ENCODE measurements around the gene TRIM47. TPM values are rescaled to one million over a fixed set of nuclear protein-coding genes. Genes with fewer than 3 reads are reported as not detected.
A peak's percentile ranks its signal among the peaks of the same experiment; 100 is the strongest.

The TRIM47 gene
- polyA plus RNA-seq, 2 donors: 20.4 to 21.7 TPM

- 87 to 91% methylated on average over 11 of the region's 11 CpGs for WGBS, 2 donors
- H3K9me3 ChIP-seq (ENCODE audit: control insufficient read depth in 2 of 2, insufficient read depth in 1 of 2, low read depth in 1 of 2, low read length in 1 of 2): no peaks in the 10 kb centered on the region
- H3K36me3 ChIP-seq (ENCODE audit: control insufficient read depth in 2 of 2, insufficient read depth in 2 of 2, low read length in 1 of 2): peaks cover 0 to 44% of the 10 kb centered on the region in 2 donors
- no peak overlapping the region for H3K27ac ChIP-seq (ENCODE audit: low read depth in 2 of 2, low read length in 1 of 2)
- H3K4me3 ChIP-seq (ENCODE audit: low read depth in 1 of 2, low read length in 2 of 2): no peak overlapping the region
- peaks cover 0 to 9% of the 10 kb centered on the region in 2 donors for H3K4me1 ChIP-seq (ENCODE audit: control insufficient read depth in 2 of 2, insufficient read depth in 2 of 2, low read length in 1 of 2)
- no peaks in the 10 kb centered on the region for H3K27me3 ChIP-seq (ENCODE audit: control insufficient read depth in 1 of 2, insufficient read depth in 2 of 2, low read length in 2 of 2)
Measured at GRCh38 chr17:75920045-75920560, 41.7 kb upstream of the TRIM47 start.

DNA sequence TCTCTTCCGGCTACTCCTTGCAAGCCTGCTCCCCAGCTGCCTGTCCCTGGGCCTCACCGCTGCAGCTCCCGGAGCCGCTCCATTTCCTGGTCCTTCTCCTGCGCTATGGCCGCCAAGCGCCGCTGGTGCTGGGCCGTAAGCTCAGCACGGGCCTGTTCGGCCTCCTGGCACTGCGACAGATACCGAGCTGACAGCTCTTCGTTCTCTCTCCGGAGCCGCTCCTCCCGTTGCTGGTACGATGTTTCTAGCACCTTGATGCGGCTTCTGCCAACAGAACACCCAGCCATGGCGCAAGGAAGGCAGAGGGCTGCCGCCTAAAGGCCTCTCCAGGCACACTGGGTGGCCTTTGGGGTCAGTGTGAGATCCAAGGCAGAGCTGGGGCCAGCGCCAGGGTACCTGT, 41.2 kb upstream of the TRIM47 start:
- Histone ChIP-seq H3K27ac (ENCODE audit: low read depth in 2 of 2, low read length in 1 of 2) (no peak overlapping the region), H3K4me1 (ENCODE audit: control insufficient read depth in 2 of 2, insufficient read depth in 2 of 2, low read length in 1 of 2) (peaks cover 0 to 9% of the 10 kb centered on the region in 2 donors), H3K36me3 (ENCODE audit: control insufficient read depth in 2 of 2, insufficient read depth in 2 of 2, low read length in 1 of 2) (peaks cover 0 to 41% of the 10 kb centered on the region in 2 donors), H3K27me3 (ENCODE audit: control insufficient read depth in 1 of 2, insufficient read depth in 2 of 2, low read length in 2 of 2) (no peaks in the 10 kb centered on the region), H3K4me3 (ENCODE audit: low read depth in 1 of 2, low read length in 2 of 2) (no peak overlapping the region), H3K9me3 (ENCODE audit: control insufficient read depth in 2 of 2, insufficient read depth in 1 of 2, low read depth in 1 of 2, low read length in 1 of 2) (no peaks in the 10 kb centered on the region)
- 93 to 95% methylated on average over 22 of the region's 22 CpGs for WGBS, 2 donors

GRCh38 chr17:75917917-75918445, 39.6 kb upstream of the TRIM47 start:
- WGBS, 2 donors: 94 to 96% methylated on average over 31 of the region's 31 CpGs
- Histone ChIP-seq H3K27ac (ENCODE audit: low read depth in 2 of 2, low read length in 1 of 2) (no peak overlapping the region), H3K9me3 (ENCODE audit: control insufficient read depth in 2 of 2, insufficient read depth in 1 of 2, low read depth in 1 of 2, low read length in 1 of 2) (no peaks in the 10 kb centered on the region), H3K4me1 (ENCODE audit: control insufficient read depth in 2 of 2, insufficient read depth in 2 of 2, low read length in 1 of 2) (peaks cover 0 to 4% of the 10 kb centered on the region in 2 donors), H3K27me3 (ENCODE audit: control insufficient read depth in 1 of 2, insufficient read depth in 2 of 2, low read length in 2 of 2) (no peaks in the 10 kb centered on the region), H3K36me3 (ENCODE audit: control insufficient read depth in 2 of 2, insufficient read depth in 2 of 2, low read length in 1 of 2) (peaks cover 0 to 35% of the 10 kb centered on the region in 2 donors), H3K4me3 (ENCODE audit: low read depth in 1 of 2, low read length in 2 of 2) (no peak overlapping the region)

DNA sequence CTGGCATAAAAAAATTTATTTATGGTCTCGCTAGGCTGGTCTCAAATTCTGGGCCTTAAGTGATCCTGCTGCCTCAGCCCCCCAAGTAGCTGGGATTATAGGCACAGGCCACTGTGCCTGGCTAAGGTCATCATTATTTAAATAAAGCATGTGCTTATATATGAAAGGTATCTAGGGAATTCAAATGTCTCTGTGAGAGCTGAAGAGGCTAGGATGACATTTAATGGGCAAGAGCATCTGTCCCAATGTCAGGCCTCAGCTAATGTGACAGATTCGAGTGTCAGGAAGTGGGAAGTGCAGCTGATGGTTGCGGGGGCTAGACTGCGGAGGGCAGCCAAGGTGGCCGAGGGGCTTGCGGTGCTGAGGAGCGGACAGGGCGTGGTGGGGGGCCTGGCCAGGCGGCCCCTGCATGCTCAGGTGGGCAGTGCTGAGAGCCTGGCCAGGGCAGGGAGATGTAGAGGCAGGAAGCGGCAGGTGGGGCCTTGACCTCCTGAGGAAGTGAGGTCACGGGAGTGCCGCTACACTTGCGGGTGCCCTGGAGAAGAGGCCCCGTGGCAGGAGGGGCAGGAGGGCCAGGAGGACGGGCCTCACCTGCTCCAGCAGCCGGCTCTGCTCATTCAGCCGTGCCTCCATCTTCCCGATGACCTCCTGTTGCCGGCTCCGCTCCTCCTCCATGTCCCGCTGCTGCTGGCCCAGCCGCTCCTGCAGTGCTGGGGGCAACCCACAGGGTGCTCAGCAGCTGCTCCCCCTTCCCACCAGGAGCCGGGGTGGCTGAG, 38.9 kb upstream of the TRIM47 start:
- 90 to 94% methylated on average over 16 to 22 of the region's 23 CpGs for WGBS, 2 donors
- no peaks in the 10 kb centered on the region for H3K27me3 ChIP-seq (ENCODE audit: control insufficient read depth in 1 of 2, insufficient read depth in 2 of 2, low read length in 2 of 2)

DNA sequence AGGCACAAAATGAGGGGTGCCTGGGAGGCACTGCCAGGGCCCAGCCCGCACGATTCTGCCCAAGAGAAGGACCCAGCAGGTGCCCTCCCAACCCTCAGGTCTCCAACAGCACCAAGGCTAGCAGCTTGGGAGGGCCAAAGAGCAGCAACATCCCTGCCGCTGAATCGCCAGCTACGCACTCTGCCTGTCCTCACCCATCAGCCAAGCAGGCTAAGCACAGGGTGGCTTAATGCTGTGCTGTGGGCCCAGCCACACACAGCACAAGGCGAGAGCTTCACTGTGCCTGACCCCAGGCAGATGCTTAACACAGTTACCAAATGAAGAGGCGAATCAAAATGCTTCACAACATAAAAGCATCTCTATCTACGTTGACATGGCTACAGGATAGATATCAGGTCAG, 36.9 kb upstream of the TRIM47 start:
- Histone ChIP-seq H3K36me3 (ENCODE audit: control insufficient read depth in 2 of 2, insufficient read depth in 2 of 2, low read length in 1 of 2) (peaks cover 0 to 29% of the 10 kb centered on the region in 2 donors), H3K4me1 (ENCODE audit: control insufficient read depth in 2 of 2, insufficient read depth in 2 of 2, low read length in 1 of 2) (peaks cover 0 to 7% of the 10 kb centered on the region in 2 donors), H3K9me3 (ENCODE audit: control insufficient read depth in 2 of 2, insufficient read depth in 1 of 2, low read depth in 1 of 2, low read length in 1 of 2) (no peaks in the 10 kb centered on the region), H3K4me3 (ENCODE audit: low read depth in 1 of 2, low read length in 2 of 2) (no peak overlapping the region), H3K27me3 (ENCODE audit: control insufficient read depth in 1 of 2, insufficient read depth in 2 of 2, low read length in 2 of 2) (no peaks in the 10 kb centered on the region), H3K27ac (ENCODE audit: low read depth in 2 of 2, low read length in 1 of 2) (peak overlapping the region in 1 of 2 donors; percentile 8)
- 87 to 89% methylated on average over 8 of the region's 8 CpGs for WGBS, 2 donors

More for the DNA sequence above, 38.9 kb upstream of the TRIM47 start:
- no peaks in the 10 kb centered on the region for H3K9me3 ChIP-seq (ENCODE audit: control insufficient read depth in 2 of 2, insufficient read depth in 1 of 2, low read depth in 1 of 2, low read length in 1 of 2)
- H3K27ac ChIP-seq (ENCODE audit: low read depth in 2 of 2, low read length in 1 of 2): no peak overlapping the region
- no peak overlapping the region for H3K4me3 ChIP-seq (ENCODE audit: low read depth in 1 of 2, low read length in 2 of 2)
- H3K4me1 ChIP-seq (ENCODE audit: control insufficient read depth in 2 of 2, insufficient read depth in 2 of 2, low read length in 1 of 2): peaks cover 0 to 2% of the 10 kb centered on the region in 2 donors
- peaks cover 0 to 29% of the 10 kb centered on the region in 2 donors for H3K36me3 ChIP-seq (ENCODE audit: control insufficient read depth in 2 of 2, insufficient read depth in 2 of 2, low read length in 1 of 2)

DNA sequence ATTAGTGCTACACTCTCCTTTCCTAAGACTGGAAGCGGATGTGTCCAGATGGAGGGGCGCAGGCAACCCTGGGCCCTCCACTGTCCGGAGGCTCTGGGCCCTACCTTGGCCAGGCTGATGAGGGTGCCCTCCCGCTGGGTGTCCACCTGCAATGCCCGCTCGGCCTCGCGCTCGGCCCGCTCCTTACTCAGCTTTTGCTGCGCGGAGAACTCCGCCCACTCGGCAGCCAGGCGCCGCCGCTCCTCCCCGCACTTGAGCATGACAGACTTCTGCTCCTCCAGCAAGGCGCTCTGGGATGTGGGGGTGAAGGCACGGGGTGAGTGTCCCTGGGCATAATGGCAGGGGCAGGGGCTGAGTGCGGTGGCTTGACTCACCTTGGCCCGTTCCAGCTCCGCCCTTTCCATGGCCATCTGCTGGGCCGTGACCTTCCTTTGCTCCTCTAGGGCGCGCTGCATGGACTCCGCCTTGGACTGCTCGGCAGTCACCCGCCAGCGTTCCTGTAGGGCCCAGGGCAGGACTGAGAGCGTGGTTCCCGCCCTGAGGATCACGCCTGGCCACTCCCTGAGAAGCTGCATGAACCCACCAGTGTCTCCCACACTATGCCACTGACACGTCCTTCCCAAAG, 36.4 kb upstream of the TRIM47 start:
- no peaks in the 10 kb centered on the region for H3K27me3 ChIP-seq (ENCODE audit: control insufficient read depth in 1 of 2, insufficient read depth in 2 of 2, low read length in 2 of 2)
- peaks cover 0 to 24% of the 10 kb centered on the region in 2 donors for H3K36me3 ChIP-seq (ENCODE audit: control insufficient read depth in 2 of 2, insufficient read depth in 2 of 2, low read length in 1 of 2)
- H3K4me3 ChIP-seq (ENCODE audit: low read depth in 1 of 2, low read length in 2 of 2): no peak overlapping the region
- peaks cover 0 to 12% of the 10 kb centered on the region in 2 donors for H3K4me1 ChIP-seq (ENCODE audit: control insufficient read depth in 2 of 2, insufficient read depth in 2 of 2, low read length in 1 of 2)
- no peaks in the 10 kb centered on the region for H3K9me3 ChIP-seq (ENCODE audit: control insufficient read depth in 2 of 2, insufficient read depth in 1 of 2, low read depth in 1 of 2, low read length in 1 of 2)
- H3K27ac ChIP-seq (ENCODE audit: low read depth in 2 of 2, low read length in 1 of 2): peak overlapping the region in 1 of 2 donors; percentile 8
- WGBS, 2 donors: 88 to 91% methylated on average over 34 of the region's 34 CpGs

- H3K4me3 ChIP-seq (ENCODE audit: low read depth in 1 of 2, low read length in 2 of 2): no peak overlapping the region
- peak overlapping the region in 1 of 2 donors; percentile 39 for H3K27ac ChIP-seq (ENCODE audit: low read depth in 2 of 2, low read length in 1 of 2)
- H3K36me3 ChIP-seq (ENCODE audit: control insufficient read depth in 2 of 2, insufficient read depth in 2 of 2, low read length in 1 of 2): peaks cover 0 to 18% of the 10 kb centered on the region in 2 donors
- H3K9me3 ChIP-seq (ENCODE audit: control insufficient read depth in 2 of 2, insufficient read depth in 1 of 2, low read depth in 1 of 2, low read length in 1 of 2): no peaks in the 10 kb centered on the region
- 92% methylated on average over 32 of the region's 32 CpGs for WGBS, 2 donors
- no peaks in the 10 kb centered on the region for H3K27me3 ChIP-seq (ENCODE audit: control insufficient read depth in 1 of 2, insufficient read depth in 2 of 2, low read length in 2 of 2)
- peaks cover 0 to 16% of the 10 kb centered on the region in 2 donors for H3K4me1 ChIP-seq (ENCODE audit: control insufficient read depth in 2 of 2, insufficient read depth in 2 of 2, low read length in 1 of 2)
Measured at GRCh38 chr17:75913537-75914210, 35.3 kb upstream of the TRIM47 start.

DNA sequence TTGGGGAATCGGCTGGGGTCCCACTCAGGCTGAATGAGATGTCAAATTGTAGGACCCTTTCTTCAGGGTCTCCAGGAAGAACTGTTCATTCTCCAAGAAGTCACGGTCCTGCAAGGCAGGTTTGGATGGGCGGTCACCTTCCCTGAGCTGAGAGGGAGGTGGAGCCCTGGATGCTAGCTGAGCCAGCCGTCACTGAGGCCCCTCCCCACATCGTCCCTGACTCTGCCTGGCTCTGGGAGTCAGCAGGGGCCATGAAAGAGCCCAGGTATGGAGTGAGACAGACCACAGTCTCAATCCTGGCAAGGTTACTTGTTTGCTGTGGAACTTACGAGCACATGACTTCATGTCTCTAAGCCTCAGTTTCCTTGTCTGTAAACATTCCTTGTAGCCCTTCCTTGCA, 32.3 kb upstream of the TRIM47 start:
- Histone ChIP-seq H3K9me3 (ENCODE audit: control insufficient read depth in 2 of 2, insufficient read depth in 1 of 2, low read depth in 1 of 2, low read length in 1 of 2) (no peaks in the 10 kb centered on the region), H3K4me1 (ENCODE audit: control insufficient read depth in 2 of 2, insufficient read depth in 2 of 2, low read length in 1 of 2) (peaks cover 2 to 17% of the 10 kb centered on the region in 2 donors), H3K27ac (ENCODE audit: low read depth in 2 of 2, low read length in 1 of 2) (peak overlapping the region; percentile 67 to 83), H3K4me3 (ENCODE audit: low read depth in 1 of 2, low read length in 2 of 2) (no peak overlapping the region), H3K27me3 (ENCODE audit: control insufficient read depth in 1 of 2, insufficient read depth in 2 of 2, low read length in 2 of 2) (no peaks in the 10 kb centered on the region), H3K36me3 (ENCODE audit: control insufficient read depth in 2 of 2, insufficient read depth in 2 of 2, low read length in 1 of 2) (peaks cover 0 to 7% of the 10 kb centered on the region in 2 donors)
- 60 to 67% methylated on average over 6 of the region's 6 CpGs for WGBS, 2 donors

- Histone ChIP-seq H3K4me3 (ENCODE audit: low read depth in 1 of 2, low read length in 2 of 2) (no peak overlapping the region), H3K4me1 (ENCODE audit: control insufficient read depth in 2 of 2, insufficient read depth in 2 of 2, low read length in 1 of 2) (peaks cover 2 to 18% of the 10 kb centered on the region in 2 donors), H3K27ac (ENCODE audit: low read depth in 2 of 2, low read length in 1 of 2) (peak overlapping the region; percentile 67 to 83), H3K36me3 (ENCODE audit: control insufficient read depth in 2 of 2, insufficient read depth in 2 of 2, low read length in 1 of 2) (peaks cover 0 to 7% of the 10 kb centered on the region in 2 donors), H3K9me3 (ENCODE audit: control insufficient read depth in 2 of 2, insufficient read depth in 1 of 2, low read depth in 1 of 2, low read length in 1 of 2) (no peaks in the 10 kb centered on the region), H3K27me3 (ENCODE audit: control insufficient read depth in 1 of 2, insufficient read depth in 2 of 2, low read length in 2 of 2) (no peaks in the 10 kb centered on the region)
- WGBS, 2 donors: 42 to 59% methylated on average over 11 of the region's 11 CpGs
Measured at GRCh38 chr17:75909812-75910274, 31.5 kb upstream of the TRIM47 start.

Measured in esophagus (tissue), 2 donors.